ENCODE measurements around the gene IGFL3.
A peak's percentile ranks its signal among the peaks of the same experiment; 100 is the strongest.
"Not testable (repeated sequence)": the region's sequence is repeated elsewhere in the genome, so short reads cannot be mapped to it uniquely, and the experiment has no call there.

Gene IGFL3

GRCh38 chr19:46118136-46118535 lies 6.4 kb downstream of the IGFL3 start:
- peak; percentile 42 for DNase-seq

DNA sequence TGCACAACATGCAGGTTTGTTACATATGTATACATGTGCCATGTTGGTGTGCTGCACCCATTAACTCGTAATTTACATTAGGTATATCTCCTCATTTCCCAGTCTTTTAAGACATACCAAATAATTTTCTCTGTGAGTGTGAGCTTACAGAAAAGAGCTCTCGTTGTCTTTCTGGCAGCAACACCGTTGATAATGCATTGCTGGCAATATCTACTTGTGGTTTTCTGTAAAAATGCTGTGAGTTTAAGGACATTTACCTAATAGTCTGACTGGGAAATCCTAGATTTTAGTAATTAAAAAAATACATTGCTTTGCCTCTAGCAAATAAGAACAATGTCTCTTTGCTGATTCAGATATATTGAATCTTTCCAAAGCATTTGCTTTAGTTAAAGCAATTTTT lies 8.4 kb downstream of the IGFL3 start:
- no peak for DNase-seq

DNA sequence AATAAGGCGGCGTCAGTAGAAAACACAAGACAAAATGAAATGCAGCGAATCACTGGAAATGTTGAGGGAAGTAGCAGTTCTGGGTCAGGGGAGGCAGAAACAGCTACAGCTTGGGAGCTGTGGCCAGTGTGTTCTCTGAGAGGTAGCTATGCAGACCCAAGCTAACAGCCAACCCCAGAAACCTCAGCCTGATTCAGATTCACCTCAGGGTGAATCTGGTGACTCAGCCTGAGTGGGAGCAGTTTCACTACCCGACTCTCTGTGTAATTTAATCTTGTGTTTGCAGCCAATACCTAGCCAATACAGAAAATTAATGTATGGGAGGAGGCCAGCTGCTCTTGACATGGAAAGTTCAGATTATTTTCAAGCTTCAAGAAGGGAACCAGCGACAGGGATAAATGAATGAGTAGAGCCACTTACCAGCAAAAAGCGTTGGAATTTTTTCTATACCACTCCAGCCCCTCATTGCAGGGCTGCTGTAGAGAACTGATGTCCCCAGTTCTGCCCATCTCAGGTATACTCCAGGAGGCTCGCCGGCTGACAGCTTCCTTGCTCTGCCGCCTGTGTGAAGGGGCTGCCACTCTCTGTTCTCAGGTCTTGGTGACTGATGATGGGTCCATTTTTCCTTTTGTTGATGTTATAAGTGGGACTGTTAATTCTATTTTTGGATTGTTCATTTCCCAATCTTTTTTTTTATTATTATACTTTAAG lies 8.9 kb downstream of the IGFL3 start:
- peak; percentile 82 for DNase-seq

DNA sequence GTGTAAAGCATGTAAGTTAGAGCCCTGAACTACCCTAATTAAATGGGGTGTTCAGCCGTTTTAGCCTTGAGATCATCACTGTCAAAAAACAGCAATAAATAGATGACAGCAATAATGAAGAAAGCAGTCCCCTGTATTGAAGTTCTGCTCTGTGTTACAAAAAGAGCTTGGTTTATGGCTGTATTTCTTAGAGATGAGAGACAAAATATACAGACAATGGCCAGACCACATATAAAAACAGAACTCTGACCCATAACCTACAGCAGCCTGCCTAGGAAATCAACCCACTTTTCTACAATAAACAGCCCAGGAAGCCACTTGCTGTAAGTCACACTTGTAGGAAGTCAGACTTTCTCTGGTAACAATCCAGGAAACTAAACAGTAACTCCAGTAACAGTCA lies 10.8 kb downstream of the IGFL3 start:
- DNase-seq: no peak

DNA sequence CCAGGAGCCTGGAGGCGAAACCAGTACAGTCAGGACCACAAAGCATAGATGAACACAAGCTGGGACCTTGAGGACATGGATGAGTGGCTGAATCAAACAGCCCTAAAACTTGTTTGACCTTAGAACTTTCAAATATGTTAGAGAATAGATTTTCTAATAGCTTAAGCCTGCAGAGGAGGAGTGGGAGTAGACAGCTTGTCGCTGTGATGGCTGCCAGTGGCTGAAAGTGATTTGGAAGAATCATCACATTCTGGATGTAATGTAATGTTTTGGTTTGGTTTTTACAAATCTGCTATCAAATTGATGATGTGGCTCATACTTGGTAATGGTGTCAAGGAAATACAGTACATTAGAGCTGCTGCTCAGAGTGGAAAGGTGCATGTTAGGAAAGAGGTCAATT lies 12.0 kb downstream of the IGFL3 start:
- DNase-seq: no peak

DNA sequence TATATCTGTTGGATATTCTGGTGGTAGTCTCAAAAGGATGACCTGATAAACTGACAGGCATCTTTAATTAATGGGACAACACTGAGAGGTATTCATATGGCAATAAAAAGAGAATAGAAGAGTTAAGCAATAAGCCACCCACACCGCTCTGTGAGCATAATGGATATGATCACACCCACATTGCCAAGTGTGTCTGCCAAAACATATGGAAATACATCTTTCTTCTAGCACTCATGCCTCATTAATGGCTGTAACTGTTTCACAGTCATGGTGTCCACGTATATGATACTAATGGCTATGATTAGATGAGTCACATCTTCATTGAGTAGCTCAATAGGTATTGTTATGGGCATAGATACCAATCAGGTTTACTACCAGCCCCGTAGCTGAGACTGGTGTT lies 13.1 kb downstream of the IGFL3 start:
- DNase-seq: no peak

- no peak for DNase-seq
Observed at GRCh38 chr19:46109876-46110275, 14.6 kb downstream of the IGFL3 start.

DNA sequence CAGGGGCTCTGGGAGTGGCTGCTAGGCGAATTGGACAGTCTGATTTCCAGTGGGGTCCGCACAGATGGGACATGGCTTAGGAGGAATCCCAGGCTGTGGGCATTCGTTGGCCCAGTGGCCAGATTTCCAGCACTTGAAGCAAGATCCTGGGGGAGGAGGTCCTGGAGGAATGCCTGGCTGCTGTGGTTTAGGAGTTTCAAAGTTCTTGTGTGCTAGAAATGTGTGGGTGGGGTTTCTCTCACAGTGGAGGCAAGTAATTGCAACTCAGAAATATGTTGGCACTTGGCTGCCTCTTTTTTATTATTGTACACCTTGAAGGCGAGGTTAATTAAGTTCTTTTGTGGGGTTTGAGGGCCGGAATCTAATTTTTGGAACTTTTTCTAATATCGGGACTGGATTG lies 17.1 kb downstream of the IGFL3 start:
- DNase-seq: peak; percentile 69

DNA sequence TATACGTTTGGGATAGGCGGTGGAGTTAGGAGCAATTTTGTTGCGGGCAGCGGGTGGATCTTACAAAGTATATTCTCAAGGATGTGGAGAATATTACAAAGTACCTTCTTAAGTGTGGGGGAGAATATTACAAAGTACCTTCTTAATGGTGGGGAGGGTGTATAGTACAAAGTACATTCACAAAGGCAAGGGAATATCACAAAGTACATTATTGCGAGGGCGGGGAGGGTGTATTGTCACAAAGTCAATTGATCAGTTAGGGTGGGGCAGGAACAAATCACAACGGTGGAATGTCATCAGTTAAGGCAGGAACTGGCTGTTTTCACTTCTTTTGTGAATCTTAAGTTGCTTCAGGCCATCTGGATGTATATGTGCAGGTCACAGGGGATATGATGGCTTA lies 22.2 kb downstream of the IGFL3 start:
- DNase-seq: not testable (repeated sequence)

DNA sequence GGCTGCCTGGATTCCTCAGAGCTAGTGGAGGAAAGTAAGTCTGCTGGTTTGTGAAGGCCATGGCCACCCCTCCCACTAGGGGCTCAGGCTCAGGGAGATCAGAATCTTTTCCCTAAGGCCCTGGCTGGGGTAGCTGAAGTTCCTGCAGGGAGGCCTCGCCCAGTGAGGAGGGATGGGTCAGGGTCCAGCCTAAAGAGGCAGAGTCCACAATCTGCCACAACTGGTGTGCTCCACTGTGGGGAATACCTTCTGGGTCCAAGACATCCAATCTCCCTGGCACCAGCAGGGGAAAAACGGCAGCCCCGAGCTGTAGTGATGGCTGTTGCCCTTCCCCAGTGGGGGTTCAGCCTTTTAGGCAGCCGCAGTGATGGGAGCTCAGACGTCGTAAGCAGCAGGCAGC lies 23.2 kb downstream of the IGFL3 start:
- DNase-seq: no peak

DNA sequence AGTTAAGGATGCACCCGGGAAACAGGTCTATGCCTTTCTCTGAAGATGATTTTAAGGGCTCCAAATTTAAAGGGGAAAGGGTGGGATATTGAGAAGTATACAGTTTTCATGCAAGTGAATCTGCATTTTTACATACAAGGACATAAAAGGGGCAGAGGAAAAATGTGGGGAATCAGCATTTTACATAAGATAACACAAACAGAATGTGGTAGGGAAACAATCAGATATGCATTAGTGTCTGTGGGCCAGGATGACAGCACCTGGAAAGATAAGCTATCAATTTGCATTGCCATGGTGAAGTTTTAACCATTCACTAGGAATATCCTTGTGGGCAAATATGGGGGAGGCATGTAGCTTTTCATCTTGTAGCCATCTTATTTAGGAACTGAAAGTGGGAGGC lies 24.1 kb downstream of the IGFL3 start:
- no peak for DNase-seq

- no peak for DNase-seq
Observed at GRCh38 chr19:46090444-46090843, 34.0 kb downstream of the IGFL3 start.

GRCh38 chr19:46089432-46089831 lies 35.1 kb downstream of the IGFL3 start:
- DNase-seq: no peak

DNA sequence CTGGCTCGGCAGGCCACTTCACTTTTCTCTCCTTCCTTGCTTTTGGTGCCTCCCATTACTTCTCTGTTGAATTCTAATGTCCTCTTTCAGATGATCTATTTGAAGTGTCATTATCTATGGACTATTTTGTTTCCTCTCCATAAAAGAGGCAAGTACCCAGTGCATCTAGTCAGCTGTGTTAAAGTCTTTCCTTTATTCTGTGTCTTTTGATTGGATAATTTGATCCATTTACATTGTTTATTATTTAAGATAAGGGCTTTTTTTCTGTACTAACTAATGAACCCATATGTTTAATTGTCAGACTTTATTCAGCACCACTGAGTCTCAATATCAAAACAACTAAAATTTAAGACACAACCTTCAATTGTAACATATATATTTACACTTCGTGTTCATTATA lies 36.4 kb downstream of the IGFL3 start:
- DNase-seq: no peak

GRCh38 chr19:46085888-46086287 lies 38.6 kb downstream of the IGFL3 start:
- DNase-seq: no peak

- peak; percentile 55 for DNase-seq
Observed at GRCh38 chr19:46082728-46083050, 41.8 kb downstream of the IGFL3 start.

GRCh38 chr19:46081928-46082727 lies 42.4 kb downstream of the IGFL3 start:
- DNase-seq: peak; percentile 71

GRCh38 chr19:46080561-46080960 lies 43.9 kb downstream of the IGFL3 start:
- peak; percentile 99 for DNase-seq

DNA sequence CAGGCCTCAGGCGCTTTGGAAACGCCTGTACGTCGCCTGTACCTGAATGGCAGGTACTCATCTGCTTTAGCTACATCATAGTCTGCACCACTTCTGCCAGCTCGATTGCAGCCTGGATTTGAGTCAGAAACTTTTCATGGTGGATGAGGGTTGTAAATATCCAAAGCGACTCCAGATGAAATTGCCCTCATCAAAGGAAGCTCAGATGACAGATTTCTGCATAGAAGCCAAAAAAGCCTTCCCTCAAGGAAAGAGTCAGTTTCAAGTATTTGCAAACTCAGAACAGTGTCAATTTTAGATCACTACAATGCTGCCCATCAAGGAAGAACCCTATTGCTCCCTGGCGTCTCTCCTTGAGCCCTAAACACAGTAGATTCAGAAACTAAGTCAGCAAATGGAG lies 44.9 kb downstream of the IGFL3 start:
- DNase-seq: peak; percentile 46

DNA sequence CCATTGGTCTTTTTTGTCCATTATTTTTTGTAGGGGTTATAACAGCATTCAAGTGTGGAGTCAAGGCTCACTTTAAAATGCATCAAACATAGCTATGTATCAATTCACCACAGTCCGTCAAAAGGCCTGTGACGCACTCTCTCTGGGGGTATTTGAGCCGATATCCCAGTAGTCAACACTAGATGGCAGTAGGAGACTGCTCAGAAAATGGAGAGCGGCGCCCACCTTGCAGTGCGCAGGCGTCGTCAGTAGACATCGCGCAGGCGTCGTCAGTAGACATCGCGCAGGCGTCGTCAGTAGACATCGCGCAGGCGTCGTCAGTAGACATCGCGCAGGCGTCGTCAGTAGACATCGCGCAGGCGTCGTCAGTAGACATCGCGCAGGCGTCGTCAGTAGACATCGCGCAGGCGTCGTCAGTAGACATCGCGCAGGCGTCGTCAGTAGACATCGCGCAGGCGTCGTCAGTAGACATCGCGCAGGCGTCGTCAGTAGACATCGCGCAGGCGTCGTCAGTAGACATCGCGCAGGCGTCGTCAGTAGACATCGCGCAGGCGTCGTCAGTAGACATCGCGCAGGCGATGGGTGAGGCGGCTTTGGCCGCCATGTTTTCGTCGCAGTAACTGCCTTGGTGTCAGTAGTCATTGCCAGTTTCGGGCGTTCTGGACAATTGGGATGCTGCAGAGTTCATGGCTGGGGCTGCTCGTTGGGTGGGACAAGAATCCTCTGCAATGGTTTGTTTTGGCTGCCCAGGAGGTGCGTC lies 45.7 kb downstream of the IGFL3 start:
- peak; percentile 79 for DNase-seq

DNA sequence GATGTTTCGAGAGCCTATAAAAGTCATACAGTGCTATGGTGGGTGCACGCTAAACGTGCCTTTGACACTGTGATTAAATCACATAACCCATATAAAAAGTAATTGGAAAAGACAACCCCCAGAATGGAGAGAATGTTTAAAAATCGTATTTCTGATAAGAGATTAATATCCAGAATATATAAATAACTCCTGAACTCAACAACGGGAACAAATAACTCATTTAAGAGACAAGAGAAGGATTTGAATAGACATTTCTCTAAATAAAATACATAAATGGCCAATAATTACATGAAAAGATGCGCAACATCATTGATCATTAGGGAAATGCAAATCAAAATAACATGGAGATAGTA lies 46.7 kb downstream of the IGFL3 start:
- no peak for DNase-seq

- DNase-seq: peak; percentile 83
Observed at GRCh38 chr19:46076951-46077814, 47.3 kb downstream of the IGFL3 start.

Measured in fibroblast of skin of abdomen (primary cell).